ENCODE measurements around the gene PHC3.

The PHC3 gene

DNA sequence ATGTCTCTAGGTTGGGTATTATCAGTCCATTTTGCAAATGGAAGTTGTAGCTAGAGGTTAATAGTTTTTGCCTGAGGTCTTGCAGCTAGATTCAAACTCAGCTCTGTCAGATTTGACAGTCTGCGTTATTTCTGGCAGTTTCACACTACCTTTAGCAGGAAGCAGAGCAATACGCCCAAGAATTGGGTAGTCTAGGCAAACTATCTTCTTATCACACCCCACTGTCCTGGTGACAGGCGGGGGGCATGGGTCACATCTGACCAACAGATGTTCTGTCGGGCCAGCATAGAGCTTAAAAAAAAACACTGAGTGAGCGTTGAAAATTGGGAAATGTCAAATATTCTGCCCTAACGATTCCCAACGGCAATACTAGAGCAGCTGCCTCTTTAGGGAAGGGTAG lies 138.0 kb downstream of the PHC3 start:
- DNase-seq (ENCODE audit: low spot score), result no peak

- DNase-seq (ENCODE audit: low spot score), result no peak
Measured at GRCh38 chr3:170040418-170040817, 141.1 kb downstream of the PHC3 start.

- no peak for DNase-seq (ENCODE audit: low spot score)
Measured at GRCh38 chr3:170038434-170039110, 143.0 kb downstream of the PHC3 start.

Data from pons (tissue), 1 donor.